ENCODE data around the gene MCRIP2.

The MCRIP2 gene

DNA sequence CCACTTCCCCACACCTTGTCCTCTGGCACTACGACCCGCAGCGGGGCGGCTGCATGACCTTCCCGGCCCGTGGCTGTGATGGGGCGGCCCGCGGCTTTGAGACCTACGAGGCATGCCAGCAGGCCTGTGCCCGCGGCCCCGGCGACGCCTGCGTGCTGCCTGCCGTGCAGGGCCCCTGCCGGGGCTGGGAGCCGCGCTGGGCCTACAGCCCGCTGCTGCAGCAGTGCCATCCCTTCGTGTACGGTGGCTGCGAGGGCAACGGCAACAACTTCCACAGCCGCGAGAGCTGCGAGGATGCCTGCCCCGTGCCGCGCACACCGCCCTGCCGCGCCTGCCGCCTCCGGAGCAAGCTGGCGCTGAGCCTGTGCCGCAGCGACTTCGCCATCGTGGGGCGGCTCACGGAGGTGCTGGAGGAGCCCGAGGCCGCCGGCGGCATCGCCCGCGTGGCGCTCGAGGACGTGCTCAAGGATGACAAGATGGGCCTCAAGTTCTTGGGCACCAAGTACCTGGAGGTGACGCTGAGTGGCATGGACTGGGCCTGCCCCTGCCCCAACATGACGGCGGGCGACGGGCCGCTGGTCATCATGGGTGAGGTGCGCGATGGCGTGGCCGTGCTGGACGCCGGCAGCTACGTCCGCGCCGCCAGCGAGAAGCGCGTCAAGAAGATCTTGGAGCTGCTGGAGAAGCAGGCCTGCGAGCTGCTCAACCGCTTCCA lies 8.1 kb upstream of the MCRIP2 start:
- no peaks in the 10 kb centered on the region for H3K36me3 ChIP-seq (replicated peaks; ENCODE audit: insufficient read depth, low read length)
- no peak overlapping the region for H3K4me2 ChIP-seq (ENCODE audit: low read depth, low read length)
- H3K9me2 ChIP-seq (replicated peaks; ENCODE audit: insufficient read depth, low read length): no peaks in the 10 kb centered on the region
- H3K79me2 ChIP-seq (ENCODE audit: low read length): peaks cover 16% of the 10 kb centered on the region
- H2AFZ ChIP-seq (ENCODE audit: low read length): no peak overlapping the region
- no peaks in the 10 kb centered on the region for H3K9me3 ChIP-seq (replicated peaks; ENCODE audit: insufficient read depth, low read length)
- H3K27ac ChIP-seq (ENCODE audit: low read length): no peak overlapping the region
- DNase-seq: no peak
- H3K9ac ChIP-seq (ENCODE audit: low read length): no peak overlapping the region
- H3K4me1 ChIP-seq (ENCODE audit: low read length): 0 out of 2 replicates have a peak, but pooled peaks cover 3% of the 10 kb centered on the region
- no peaks in the 10 kb centered on the region for H4K20me1 ChIP-seq (ENCODE audit: insufficient read depth, low read length)
- TF ChIP-seq, protein P1, sequence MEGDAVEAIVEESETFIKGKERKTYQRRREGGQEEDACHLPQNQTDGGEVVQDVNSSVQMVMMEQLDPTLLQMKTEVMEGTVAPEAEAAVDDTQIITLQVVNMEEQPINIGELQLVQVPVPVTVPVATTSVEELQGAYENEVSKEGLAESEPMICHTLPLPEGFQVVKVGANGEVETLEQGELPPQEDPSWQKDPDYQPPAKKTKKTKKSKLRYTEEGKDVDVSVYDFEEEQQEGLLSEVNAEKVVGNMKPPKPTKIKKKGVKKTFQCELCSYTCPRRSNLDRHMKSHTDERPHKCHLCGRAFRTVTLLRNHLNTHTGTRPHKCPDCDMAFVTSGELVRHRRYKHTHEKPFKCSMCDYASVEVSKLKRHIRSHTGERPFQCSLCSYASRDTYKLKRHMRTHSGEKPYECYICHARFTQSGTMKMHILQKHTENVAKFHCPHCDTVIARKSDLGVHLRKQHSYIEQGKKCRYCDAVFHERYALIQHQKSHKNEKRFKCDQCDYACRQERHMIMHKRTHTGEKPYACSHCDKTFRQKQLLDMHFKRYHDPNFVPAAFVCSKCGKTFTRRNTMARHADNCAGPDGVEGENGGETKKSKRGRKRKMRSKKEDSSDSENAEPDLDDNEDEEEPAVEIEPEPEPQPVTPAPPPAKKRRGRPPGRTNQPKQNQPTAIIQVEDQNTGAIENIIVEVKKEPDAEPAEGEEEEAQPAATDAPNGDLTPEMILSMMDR (IDR thresholded peaks at IDR 0.05; ENCODE audit: low read length): no peak
- TF ChIP-seq EZH2phosphoT487 (IDR thresholded peaks at IDR 0.05; ENCODE audit: low read length): no peak
- TF ChIP-seq EZH2 (optimal IDR thresholded peaks at IDR 0.05; ENCODE audit: low read depth, low read length): no peak
- H3K4me3 ChIP-seq (ENCODE audit: low read length): no peak overlapping the region
- H3K27me3 ChIP-seq (replicated peaks; ENCODE audit: insufficient read depth, low read length): no peaks in the 10 kb centered on the region
- H3F3A ChIP-seq (ENCODE audit: insufficient read depth, low read length): peaks cover 3% of the 10 kb centered on the region; the same call in 1 of the 2 replicates

DNA sequence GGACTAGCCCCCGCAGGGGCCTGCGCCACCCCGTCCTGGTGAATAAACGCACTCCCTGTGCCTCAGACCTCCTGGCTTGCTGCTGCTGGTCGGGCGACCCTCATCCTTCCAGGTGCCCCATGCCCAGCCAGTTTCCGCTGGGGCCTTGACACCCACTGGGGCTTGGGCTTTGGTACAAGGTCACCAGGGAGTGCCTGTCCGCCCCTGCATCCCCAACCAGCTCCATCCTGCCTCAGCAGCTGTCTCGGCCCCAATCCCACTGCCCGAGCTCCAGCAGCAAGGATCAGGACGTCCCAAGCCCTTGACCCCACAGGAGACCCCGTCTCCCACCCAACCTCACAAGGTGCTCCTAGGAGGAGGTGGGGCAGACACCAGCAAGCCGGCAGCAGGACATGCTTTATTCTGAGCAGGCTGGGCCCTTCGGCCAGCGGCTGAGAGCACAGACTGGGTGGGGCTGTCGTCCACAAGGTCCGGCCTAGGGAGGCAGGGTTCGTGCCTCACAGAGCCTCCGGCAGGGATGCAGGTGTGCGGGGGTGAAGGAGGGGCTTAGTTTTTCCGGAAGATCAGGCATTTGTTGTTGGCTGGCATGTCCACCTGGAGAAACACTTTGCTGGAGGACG lies 7.5 kb upstream of the MCRIP2 start:
- Histone ChIP-seq H3F3A (ENCODE audit: insufficient read depth, low read length) (peaks cover 3% of the 10 kb centered on the region; the same call in 1 of the 2 replicates), H4K20me1 (ENCODE audit: insufficient read depth, low read length) (no peaks in the 10 kb centered on the region), H3K9ac (ENCODE audit: low read length) (no peak overlapping the region), H3K4me1 (ENCODE audit: low read length) (0 out of 2 replicates have a peak, but pooled peaks cover 6% of the 10 kb centered on the region), H3K79me2 (ENCODE audit: low read length) (peaks cover 16% of the 10 kb centered on the region), H3K36me3 (replicated peaks; ENCODE audit: insufficient read depth, low read length) (no peaks in the 10 kb centered on the region), H3K27me3 (replicated peaks; ENCODE audit: insufficient read depth, low read length) (no peaks in the 10 kb centered on the region), H3K9me2 (replicated peaks; ENCODE audit: insufficient read depth, low read length) (no peaks in the 10 kb centered on the region), H3K9me3 (replicated peaks; ENCODE audit: insufficient read depth, low read length) (no peaks in the 10 kb centered on the region), H2AFZ (ENCODE audit: low read length) (no peak overlapping the region), H3K4me3 (ENCODE audit: low read length) (no peak overlapping the region), H3K4me2 (ENCODE audit: low read depth, low read length) (no peak overlapping the region), H3K27ac (ENCODE audit: low read length) (no peak overlapping the region)
- DNase-seq: no peak
- TF ChIP-seq EZH2phosphoT487 (IDR thresholded peaks at IDR 0.05; ENCODE audit: low read length) (no peak), EZH2 (optimal IDR thresholded peaks at IDR 0.05; ENCODE audit: low read depth, low read length) (no peak)
- TF ChIP-seq, protein P1 (IDR thresholded peaks at IDR 0.05; ENCODE audit: low read length): no peak

DNA sequence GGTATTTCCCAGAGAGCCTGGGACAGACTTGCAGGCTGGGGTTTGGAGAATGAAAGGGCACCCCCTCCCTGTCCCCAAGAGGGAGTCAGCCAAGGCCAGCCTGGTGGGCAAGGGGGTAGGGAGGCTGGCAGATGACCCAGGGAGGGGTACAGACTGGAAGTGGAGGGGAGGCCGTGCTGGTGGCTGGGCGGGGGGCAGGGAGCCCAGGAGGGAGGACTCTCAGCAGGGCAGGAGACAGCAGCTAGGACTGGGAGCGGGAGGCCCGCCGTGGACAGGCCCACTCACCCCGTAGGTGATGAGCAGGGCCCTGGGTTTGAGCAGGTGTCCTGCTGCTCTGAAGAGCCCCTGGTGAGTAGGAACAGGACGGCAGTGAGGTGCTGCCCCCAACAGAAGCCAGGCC lies 6.6 kb upstream of the MCRIP2 start:
- H3K4me3 ChIP-seq (ENCODE audit: low read length): peak overlapping the region; percentile 95
- TF ChIP-seq EZH2phosphoT487 (IDR thresholded peaks at IDR 0.05; ENCODE audit: low read length) (no peak), EZH2 (optimal IDR thresholded peaks at IDR 0.05; ENCODE audit: low read depth, low read length) (no peak)
- TF ChIP-seq, protein P1 (IDR thresholded peaks at IDR 0.05; ENCODE audit: low read length): no peak
- H3K36me3 ChIP-seq (replicated peaks; ENCODE audit: insufficient read depth, low read length): no peaks in the 10 kb centered on the region
- H3K27me3 ChIP-seq (replicated peaks; ENCODE audit: insufficient read depth, low read length): no peaks in the 10 kb centered on the region
- no peaks in the 10 kb centered on the region for H3K9me3 ChIP-seq (replicated peaks; ENCODE audit: insufficient read depth, low read length)
- no peak overlapping the region for H2AFZ ChIP-seq (ENCODE audit: low read length)
- H3K27ac ChIP-seq (ENCODE audit: low read length): no peak overlapping the region
- peak overlapping the region; percentile 85; the same call in 1 of the 2 replicates for H3K9ac ChIP-seq (ENCODE audit: low read length)
- DNase-seq: no peak
- H3K79me2 ChIP-seq (ENCODE audit: low read length): peaks cover 16% of the 10 kb centered on the region
- no peaks in the 10 kb centered on the region for H3K9me2 ChIP-seq (replicated peaks; ENCODE audit: insufficient read depth, low read length)
- no peaks in the 10 kb centered on the region for H4K20me1 ChIP-seq (ENCODE audit: insufficient read depth, low read length)
- H3F3A ChIP-seq (ENCODE audit: insufficient read depth, low read length): peaks cover 6% of the 10 kb centered on the region
- 0 out of 2 replicates have a peak, but pooled peaks cover 11% of the 10 kb centered on the region for H3K4me1 ChIP-seq (ENCODE audit: low read length)
- peak overlapping the region; percentile 99; the same call in 1 of the 2 replicates for H3K4me2 ChIP-seq (ENCODE audit: low read depth, low read length)
